GM19193 (cell line): ENCODE results near the gene KRTAP10-2.

Experiments
- POLR2A ChIP-seq: IDR thresholded peaks from 4 replicates; pipeline ENCODE4 v1.6.1; 2011; ENCODE audit not compliant: insufficient read depth, insufficient read length; ENCODE audit errors: extremely low read depth

KRTAP10-2 gene

DNA sequence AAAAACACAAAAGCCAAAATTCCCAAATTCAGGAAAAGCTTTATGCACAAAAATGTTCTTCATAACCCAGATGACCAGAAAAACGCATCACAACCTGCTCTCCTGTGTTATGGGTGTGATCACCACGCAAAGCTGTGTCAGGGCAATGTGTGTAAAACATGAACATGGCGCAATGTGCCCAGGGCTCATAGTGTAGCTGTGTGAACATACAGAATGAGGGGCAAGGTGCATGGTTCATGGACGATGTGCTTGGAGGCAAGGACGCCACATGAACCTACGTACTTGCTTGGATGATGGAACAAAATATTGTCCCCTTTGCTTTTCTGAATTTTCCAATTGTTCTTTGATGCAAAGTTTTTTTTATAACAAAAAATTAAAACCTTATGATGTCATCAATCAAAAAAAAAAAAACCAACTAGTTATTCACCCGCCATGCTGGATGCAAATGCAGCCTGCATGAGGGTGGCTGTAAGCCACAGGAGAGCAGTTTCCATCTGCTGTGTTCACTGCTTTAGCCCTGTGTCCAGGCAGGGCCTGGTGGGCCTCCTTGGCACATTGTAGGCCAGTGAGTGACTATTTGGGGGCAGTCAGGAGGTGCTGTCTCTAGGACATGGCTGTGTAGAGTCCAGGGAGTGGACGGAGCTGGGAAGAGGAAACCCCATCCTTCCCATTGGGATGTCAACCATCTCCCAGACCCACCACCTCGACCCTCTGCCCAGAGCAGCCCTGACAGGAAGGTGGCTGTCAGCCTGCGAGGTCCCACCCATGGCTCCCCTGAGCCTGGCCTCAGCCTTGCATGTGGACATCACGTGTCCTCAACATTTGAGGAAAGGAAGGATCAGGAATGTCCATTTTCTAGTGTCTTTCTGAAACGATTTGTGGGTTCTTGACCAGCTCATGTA is 25.0 kb downstream of the KRTAP10-2 start:
- no peak for TF ChIP-seq POLR2A

DNA sequence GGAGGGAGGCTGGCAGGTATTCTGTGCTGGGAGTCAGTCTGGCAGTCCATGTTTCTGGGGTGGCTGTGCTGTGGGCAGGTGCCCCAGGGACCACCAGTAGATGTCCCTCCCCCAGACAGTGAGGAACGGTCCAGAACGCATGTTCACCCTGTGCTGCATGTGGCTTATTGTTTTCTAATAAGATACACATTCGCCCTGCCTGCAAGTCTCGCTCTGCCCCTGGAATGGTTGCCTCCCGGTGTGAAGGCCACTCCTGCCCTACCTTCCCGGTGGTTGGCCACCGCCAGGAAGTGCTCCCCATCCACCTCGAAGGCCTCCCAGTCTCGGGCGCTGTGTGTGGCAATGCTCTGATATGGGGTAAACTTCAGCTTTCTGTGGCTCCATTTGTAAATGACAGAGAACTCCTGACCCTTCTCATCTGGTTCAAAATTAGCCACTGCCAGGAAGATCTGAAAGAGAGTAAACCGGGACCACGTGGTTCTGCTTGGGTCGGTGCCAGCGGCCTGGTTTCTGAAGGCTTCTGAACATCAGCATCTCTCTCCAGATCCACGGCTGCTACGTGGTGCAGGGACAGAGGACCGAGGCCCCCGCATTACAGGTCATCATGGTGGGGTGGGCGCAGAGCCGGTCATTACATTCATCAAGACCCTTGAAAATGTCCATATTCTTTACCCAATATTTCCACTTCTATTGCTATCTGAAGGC is 25.8 kb downstream of the KRTAP10-2 start:
- no peak for TF ChIP-seq POLR2A

DNA sequence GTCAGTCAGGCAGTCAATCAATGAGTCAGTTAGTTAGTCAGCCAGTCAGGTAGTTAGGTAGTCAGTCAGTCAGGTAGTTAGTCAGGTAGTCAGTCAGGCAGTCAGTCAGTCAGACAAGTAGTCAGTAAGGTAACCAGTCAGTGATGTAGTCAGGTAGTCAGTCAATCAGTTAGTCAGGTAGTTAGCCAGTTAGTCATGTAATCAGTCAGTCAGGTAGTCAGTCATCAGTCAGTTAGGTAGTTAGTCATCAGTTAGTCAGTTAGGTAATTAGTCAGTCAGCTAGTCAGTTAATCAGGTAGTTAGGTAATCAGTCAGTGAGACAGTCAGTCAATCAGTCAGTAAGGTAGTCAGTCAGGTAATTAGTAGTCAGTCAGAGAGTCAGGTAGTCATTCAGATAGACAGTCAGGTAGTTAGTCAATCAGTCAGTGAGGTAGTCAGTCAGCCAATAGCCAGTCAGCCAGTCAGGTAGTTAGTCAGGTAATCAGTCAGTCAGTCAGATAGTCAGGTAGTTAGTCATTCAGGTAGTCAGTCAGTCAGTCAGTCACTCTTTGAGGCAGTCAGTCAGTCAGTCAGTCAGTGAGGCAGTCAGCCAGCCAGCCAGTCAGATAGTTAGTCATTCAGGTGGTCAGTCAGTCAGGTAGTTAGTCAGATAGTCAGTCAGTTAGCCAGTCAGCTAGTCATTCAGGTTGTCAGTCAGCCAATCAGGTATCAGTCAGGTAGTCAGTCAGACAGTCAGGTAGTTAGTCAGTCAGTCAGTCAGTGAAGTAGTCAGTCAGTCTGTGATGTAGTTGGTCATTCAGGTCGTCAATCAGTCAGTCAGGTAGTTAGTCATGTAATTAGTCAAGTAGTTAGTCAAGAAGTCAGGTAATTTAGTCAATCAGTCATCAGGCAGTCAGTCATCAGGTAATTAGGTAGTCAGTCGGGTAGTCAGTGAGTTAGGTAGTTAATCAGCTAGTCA is 26.6 kb downstream of the KRTAP10-2 start:
- TF ChIP-seq POLR2A: no peak

- TF ChIP-seq POLR2A: no peak
These were observed 27.5 kb downstream of the KRTAP10-2 start for GRCh38 chr21:44523567-44524413.

- TF ChIP-seq POLR2A: no peak
These were observed 28.5 kb downstream of the KRTAP10-2 start for GRCh38 chr21:44522753-44523204.

- TF ChIP-seq POLR2A: no peak
These were observed 29.2 kb downstream of the KRTAP10-2 start for GRCh38 chr21:44521928-44522752.

GRCh38 chr21:44521301-44521927 is 29.9 kb downstream of the KRTAP10-2 start:
- no peak for TF ChIP-seq POLR2A

GRCh38 chr21:44520326-44521300 is 30.7 kb downstream of the KRTAP10-2 start:
- no peak for TF ChIP-seq POLR2A

DNA sequence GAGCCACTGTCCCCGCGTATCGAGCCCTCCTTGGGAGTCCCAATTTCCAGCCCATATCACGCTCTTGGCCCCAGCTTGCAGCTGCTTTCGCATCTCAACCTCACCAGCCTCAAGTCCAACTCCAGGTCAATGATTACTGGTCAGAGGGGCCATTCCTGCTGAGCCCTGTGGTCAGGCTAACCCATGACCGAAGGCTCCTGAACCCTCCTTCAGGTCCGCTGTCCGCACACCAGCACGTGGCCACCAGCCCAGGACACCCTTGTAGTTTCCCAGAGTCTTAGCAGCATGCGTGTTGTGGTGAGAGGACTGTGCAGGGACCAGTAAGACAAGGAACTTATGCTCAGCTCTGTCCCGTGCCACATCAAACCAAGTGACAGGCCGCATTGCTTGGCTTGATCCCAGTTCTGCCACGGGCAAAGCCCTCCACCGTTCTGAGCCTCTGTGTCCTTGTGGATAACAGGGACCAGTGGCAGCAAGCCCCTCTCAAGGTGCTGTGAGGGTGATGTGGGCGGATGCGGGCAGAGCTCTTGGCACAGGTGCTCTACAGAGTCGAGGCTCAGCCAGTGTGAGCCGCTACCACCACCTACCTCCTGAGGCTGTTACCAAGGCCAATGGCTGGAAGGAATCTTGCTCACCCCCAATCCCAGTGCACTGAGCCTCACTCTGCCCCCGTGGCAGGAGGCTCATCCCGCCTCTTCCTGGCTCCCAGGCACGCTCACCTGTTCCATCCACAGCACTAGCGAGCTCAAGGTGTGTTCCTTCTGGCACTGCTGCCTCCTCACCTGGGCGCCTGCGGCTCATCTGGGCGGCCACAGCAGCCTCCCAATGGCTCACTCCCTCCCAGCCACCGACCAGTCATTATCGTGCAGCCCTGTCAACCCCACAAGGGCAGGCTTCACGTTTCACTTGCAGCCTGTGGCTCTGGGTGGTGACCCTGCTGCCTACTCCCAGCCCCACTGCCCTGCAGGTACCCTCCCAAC is 31.7 kb downstream of the KRTAP10-2 start:
- TF ChIP-seq POLR2A: no peak

DNA sequence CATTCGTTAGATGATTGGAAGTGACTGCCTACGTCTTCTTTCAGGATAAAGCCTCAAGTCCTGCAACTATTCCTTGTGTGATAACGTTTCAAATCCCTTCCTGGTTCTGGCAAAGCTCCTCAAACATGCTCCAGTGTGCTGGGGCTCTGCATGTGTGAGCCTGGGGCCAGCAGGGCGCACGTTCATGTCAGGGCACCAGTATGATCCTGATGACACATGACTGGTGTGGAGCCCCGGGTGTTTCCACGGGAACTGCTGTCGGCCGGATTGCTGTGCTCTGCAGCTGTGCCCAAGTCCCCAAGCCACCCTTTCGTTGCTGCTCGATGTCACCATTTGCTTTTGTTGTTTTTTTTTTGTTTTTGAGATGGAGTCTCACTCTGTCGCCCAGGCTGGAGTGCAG is 32.6 kb downstream of the KRTAP10-2 start:
- no peak for TF ChIP-seq POLR2A
